ENCODE data around the gene PPP3CA. TPM values are rescaled to one million over a fixed set of nuclear protein-coding genes. Genes with fewer than 3 reads are reported as not detected.

Gene PPP3CA
- total RNA-seq, 1 donor, result 64.4 TPM

GRCh38 chr4:101346351-101347266 lies 717 bp downstream of the PPP3CA start:
- peak overlapping the region; percentile 73 for H3K4me3 ChIP-seq (ENCODE audit: low read depth, low read length)
- no peak for TF ChIP-seq CTCF (IDR thresholded peaks at IDR 0.05; ENCODE audit: insufficient read depth, low read length)
- peak; percentile 69 for DNase-seq (ENCODE audit: low read depth)

- DNase-seq (ENCODE audit: low read depth), result peak; percentile 54
- TF ChIP-seq CTCF (IDR thresholded peaks at IDR 0.05; ENCODE audit: insufficient read depth, low read length), result peak; percentile 11
- H3K4me3 ChIP-seq (ENCODE audit: low read depth, low read length), result peak overlapping the region; percentile 73
These were observed 1.6 kb downstream of the PPP3CA start for GRCh38 chr4:101345596-101346350.

- peak; percentile 63 for DNase-seq (ENCODE audit: low read depth)
- no peak for TF ChIP-seq CTCF (IDR thresholded peaks at IDR 0.05; ENCODE audit: insufficient read depth, low read length)
- H3K4me3 ChIP-seq (ENCODE audit: low read depth, low read length), result peak overlapping the region; percentile 73
These were observed 2.1 kb downstream of the PPP3CA start for GRCh38 chr4:101345271-101345595.

GRCh38 chr4:101339332-101339731 lies 8.0 kb downstream of the PPP3CA start:
- TF ChIP-seq CTCF (IDR thresholded peaks at IDR 0.05; ENCODE audit: insufficient read depth, low read length), result no peak
- H3K4me3 ChIP-seq (ENCODE audit: low read depth, low read length), result no peak overlapping the region
- no peak for DNase-seq (ENCODE audit: low read depth)

GRCh38 chr4:101337688-101338087 lies 9.6 kb downstream of the PPP3CA start:
- peak; percentile 47 for DNase-seq (ENCODE audit: low read depth)
- no peak for TF ChIP-seq CTCF (IDR thresholded peaks at IDR 0.05; ENCODE audit: insufficient read depth, low read length)

GRCh38 chr4:101334963-101335572 lies 12.3 kb downstream of the PPP3CA start:
- peak; percentile 48 for DNase-seq (ENCODE audit: low read depth)
- no peak overlapping the region for H3K4me3 ChIP-seq (ENCODE audit: low read depth, low read length)
- TF ChIP-seq CTCF (IDR thresholded peaks at IDR 0.05; ENCODE audit: insufficient read depth, low read length), result no peak

More at GRCh38 chr4:101337688-101338087, 9.6 kb downstream of the PPP3CA start:
- no peak overlapping the region for H3K4me3 ChIP-seq (ENCODE audit: low read depth, low read length)

Data from fibroblast of the aortic adventitia (primary cell).